ENCODE measurements around the gene MGRN1. TPM values are rescaled to one million over a fixed set of nuclear protein-coding genes. Genes with fewer than 3 reads are reported as not detected.
A peak's percentile ranks its signal among the peaks of the same experiment; 100 is the strongest.

Gene MGRN1
- total RNA-seq, 2 experiments from 2014 or later: 84.4 to 91.7 TPM

- Mint-ChIP-seq H3K27ac (no peak overlapping the region), H3K36me3 (peaks cover 5% of the 10 kb centered on the region), H3K4me1 (peaks cover 7% of the 10 kb centered on the region), H3K4me3 (no peak overlapping the region), H3K27me3 (no peaks in the 10 kb centered on the region), H3K9me3 (no peaks in the 10 kb centered on the region)
- POLR2A ChIA-PET: no interaction called here
- DNase-seq (no peak), ATAC-seq (ENCODE audit: low read depth) (no peak)
Observed at GRCh38 chr16:4687946-4688673, 63.5 kb downstream of the MGRN1 start.

GRCh38 chr16:4688674-4689045, 64.0 kb downstream of the MGRN1 start:
- POLR2A ChIA-PET: no interaction called here
- H3K9me3 Mint-ChIP-seq: no peaks in the 10 kb centered on the region
- peak; percentile 19 for DNase-seq
- no peak overlapping the region for H3K27ac Mint-ChIP-seq
- H3K4me1 Mint-ChIP-seq: peaks cover 7% of the 10 kb centered on the region
- H3K36me3 Mint-ChIP-seq: peaks cover 4% of the 10 kb centered on the region
- ATAC-seq (ENCODE audit: low read depth): no peak
- no peaks in the 10 kb centered on the region for H3K27me3 Mint-ChIP-seq
- H3K4me3 Mint-ChIP-seq: no peak overlapping the region

GRCh38 chr16:4689091-4689671, 64.6 kb downstream of the MGRN1 start:
- H3K27me3 Mint-ChIP-seq: no peaks in the 10 kb centered on the region
- ATAC-seq (ENCODE audit: low read depth): no peak

GRCh38 chr16:4689864-4690704, 65.5 kb downstream of the MGRN1 start:
- peaks cover 7% of the 10 kb centered on the region for H3K4me1 Mint-ChIP-seq
- H3K4me3 Mint-ChIP-seq: no peak overlapping the region
- H3K27ac Mint-ChIP-seq: no peak overlapping the region
- H3K9me3 Mint-ChIP-seq: no peaks in the 10 kb centered on the region
- peaks cover 4% of the 10 kb centered on the region for H3K36me3 Mint-ChIP-seq
- no peak for DNase-seq
- no peak for ATAC-seq (ENCODE audit: low read depth)
- no peaks in the 10 kb centered on the region for H3K27me3 Mint-ChIP-seq
- POLR2A ChIA-PET: no interaction called here

More at GRCh38 chr16:4689091-4689671, 64.6 kb downstream of the MGRN1 start:
- peaks cover 4% of the 10 kb centered on the region for H3K36me3 Mint-ChIP-seq
- DNase-seq: peak; percentile 27
- H3K4me1 Mint-ChIP-seq: peaks cover 7% of the 10 kb centered on the region
- H3K27ac Mint-ChIP-seq: no peak overlapping the region
- POLR2A ChIA-PET: no interaction called here
- H3K9me3 Mint-ChIP-seq: no peaks in the 10 kb centered on the region
- H3K4me3 Mint-ChIP-seq: no peak overlapping the region

DNA sequence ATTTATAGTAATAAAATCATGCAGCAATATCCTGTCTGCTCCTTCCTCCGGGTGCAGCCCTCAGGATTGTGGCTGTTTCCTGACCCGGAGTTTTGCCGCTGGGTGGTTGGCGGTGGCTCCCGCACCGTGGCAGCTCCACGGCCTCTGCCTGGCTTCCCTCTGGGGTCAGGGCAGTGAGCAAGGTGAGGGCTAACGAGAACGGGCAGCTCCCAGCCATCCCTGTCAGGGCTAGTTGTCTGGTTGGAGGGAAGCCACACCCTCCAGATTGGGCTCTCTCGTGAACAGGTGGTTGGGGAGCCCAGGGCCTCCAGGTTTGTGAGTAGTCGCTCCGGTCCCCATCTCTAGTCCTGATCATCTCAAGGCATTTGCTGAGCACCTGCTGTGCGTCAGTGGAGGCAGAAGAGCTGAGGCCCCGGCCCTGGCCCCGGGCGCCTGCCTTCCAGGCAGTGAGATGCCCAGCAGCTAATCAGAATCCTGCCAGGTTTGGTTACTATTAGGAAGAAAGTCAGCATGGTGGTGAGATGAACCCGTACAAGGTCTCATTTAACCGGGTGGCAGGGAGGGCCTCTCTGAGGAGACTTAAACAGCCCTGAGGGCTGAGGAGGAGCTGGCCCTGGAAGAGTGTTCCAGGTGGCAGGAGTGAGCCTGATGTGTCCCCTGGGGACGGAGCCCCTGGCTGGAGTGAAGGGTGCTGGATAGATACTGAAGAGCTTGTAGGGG, 66.5 kb downstream of the MGRN1 start:
- H3K4me3 Mint-ChIP-seq: no peak overlapping the region

GRCh38 chr16:4691666-4692412, 67.2 kb downstream of the MGRN1 start:
- H3K9me3 Mint-ChIP-seq: no peaks in the 10 kb centered on the region
- ATAC-seq (ENCODE audit: low read depth): no peak
- peak overlapping the region; percentile 82 for H3K4me3 Mint-ChIP-seq
- no peaks in the 10 kb centered on the region for H3K27me3 Mint-ChIP-seq
- peaks cover 2% of the 10 kb centered on the region for H3K36me3 Mint-ChIP-seq
- peak overlapping the region; percentile 73 for H3K27ac Mint-ChIP-seq
- POLR2A ChIA-PET: interaction anchor here (1.2 to 3.5 kb wide), 3 partner anchors 10 to 42 kb away, joined by 8 to 22 read pairs (median 8); partner anchors contain the start of genes ANKS3 and DNAAF8
- H3K4me1 Mint-ChIP-seq: peaks cover 12% of the 10 kb centered on the region
- DNase-seq: peak; percentile 31

More for the DNA sequence above, 66.5 kb downstream of the MGRN1 start:
- peak; percentile 31 for DNase-seq
- peaks cover 12% of the 10 kb centered on the region for H3K4me1 Mint-ChIP-seq
- POLR2A ChIA-PET: interaction anchor here (2.1 to 3.5 kb wide), 2 partner anchors 9 to 43 kb away, joined by 8 to 22 read pairs; partner anchors contain the start of genes ANKS3 and DNAAF8
- peaks cover 2% of the 10 kb centered on the region for H3K36me3 Mint-ChIP-seq
- H3K27ac Mint-ChIP-seq: peak overlapping the region; percentile 73
- H3K27me3 Mint-ChIP-seq: no peaks in the 10 kb centered on the region
- H3K9me3 Mint-ChIP-seq: no peaks in the 10 kb centered on the region
- ATAC-seq (ENCODE audit: low read depth): no peak

DNA sequence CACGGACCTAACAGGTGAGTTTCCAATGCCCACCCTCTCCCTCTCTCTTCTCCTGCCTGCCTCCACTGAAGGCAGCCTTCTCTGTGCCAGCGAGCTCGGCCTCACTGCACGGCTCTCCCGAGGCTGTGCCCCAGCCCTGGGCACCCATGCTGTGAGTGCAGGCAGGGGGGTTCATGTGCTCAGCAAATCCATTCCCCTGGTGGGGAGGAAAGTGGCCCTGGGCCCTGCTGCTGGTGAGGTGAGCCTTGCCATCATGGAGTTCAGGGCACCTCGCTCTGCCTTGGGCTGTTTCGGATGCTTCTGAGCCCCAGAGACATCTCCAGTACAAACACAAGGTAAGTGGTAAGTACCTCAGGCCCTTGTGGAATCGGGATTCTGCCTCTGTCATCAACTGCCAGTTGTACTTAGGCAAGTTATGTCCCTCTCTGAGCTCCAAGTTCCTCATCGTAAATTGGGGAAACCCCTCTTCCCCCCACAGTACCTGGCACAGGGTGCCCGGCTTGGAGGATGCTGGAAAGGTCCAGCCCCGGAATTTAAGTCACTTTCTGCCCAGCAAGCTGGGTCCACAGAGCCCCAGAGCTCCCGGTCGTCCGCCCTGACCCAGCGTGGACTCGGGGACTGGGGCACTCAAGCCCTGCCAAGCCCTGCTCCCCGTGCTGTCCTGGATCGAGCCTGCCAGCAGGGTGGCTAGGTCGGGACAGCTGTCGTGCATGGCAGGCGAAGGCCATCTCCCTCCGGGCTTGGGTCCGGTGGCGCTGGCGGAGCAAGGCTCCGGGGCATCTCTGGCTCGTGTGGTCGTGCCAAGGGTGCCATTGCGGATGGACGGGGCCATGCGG, 68.1 kb downstream of the MGRN1 start:
- H3K36me3 Mint-ChIP-seq: peaks cover 2% of the 10 kb centered on the region
- ATAC-seq (ENCODE audit: low read depth): peak; percentile 15
- H3K27ac Mint-ChIP-seq: peak overlapping the region; percentile 83
- H3K9me3 Mint-ChIP-seq: no peaks in the 10 kb centered on the region
- POLR2A ChIA-PET: interaction anchor here (0.9 to 3.5 kb wide), 15 partner anchors 11 to 215 kb away, joined by 3 to 22 read pairs (median 5); partner anchors contain the start of genes ANKS3, DNAAF8 and ROGDI
- peak overlapping the region; percentile 82 for H3K4me3 Mint-ChIP-seq
- no peak for DNase-seq
- peaks cover 12% of the 10 kb centered on the region for H3K4me1 Mint-ChIP-seq
- H3K27me3 Mint-ChIP-seq: no peaks in the 10 kb centered on the region

DNA sequence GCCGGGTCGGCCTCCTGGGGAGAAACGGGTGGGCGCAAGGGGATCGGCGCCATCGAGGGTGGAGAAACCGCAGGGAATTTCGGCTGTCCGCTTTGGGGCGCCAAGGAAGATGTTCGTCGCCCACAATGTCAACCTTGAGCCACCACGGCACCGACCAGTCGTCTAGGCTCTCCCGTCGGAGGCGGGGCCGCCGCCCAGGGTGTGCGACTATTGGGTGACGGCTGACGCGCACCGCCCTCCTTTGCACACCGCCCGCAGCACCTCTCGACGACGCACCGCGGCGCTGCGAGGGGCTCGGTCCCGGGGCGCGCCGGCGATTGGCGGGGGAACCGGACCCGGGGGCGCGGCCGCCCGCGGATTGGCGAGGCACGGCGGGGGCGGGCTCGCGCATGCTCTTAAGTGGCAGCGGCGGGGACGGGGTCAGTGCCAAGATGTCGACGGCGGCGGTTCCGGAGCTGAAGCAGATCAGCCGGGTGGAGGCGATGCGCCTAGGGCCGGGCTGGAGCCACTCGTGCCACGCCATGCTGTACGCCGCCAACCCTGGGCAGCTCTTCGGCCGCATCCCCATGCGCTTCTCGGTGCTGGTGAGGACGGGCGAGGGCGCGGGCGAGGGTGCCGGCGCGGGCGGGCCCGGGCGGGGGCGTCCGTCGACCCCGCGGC, 68.8 kb downstream of the MGRN1 start, which contains the start of gene NUDT16L1:
Gene NUDT16L1, plus strand, starts transcription at position 267 of the 660 bp plus-strand sequence. Its CDS starts 165 bp downstream, at position 432.
- Mint-ChIP-seq H3K27ac (peak within 1 kb of the TSS; percentile 83), H3K36me3 (peaks cover 2% of the 10 kb centered on the region), H3K27me3 (no peaks in the 10 kb centered on the region), H3K9me3 (no peaks in the 10 kb centered on the region), H3K4me1 (peaks cover 12% of the 10 kb centered on the region), H3K4me3 (peak within 1 kb of the TSS; percentile 82)
- DNase-seq (peak; percentile 100), ATAC-seq (ENCODE audit: low read depth) (peak; percentile 91)
- POLR2A ChIA-PET: interaction anchor here (0.6 to 3.5 kb wide), 14 partner anchors 9 to 216 kb away, joined by 3 to 22 read pairs (median 4); partner anchors contain the start of genes ANKS3, DNAAF8 and ROGDI

- H3K36me3 Mint-ChIP-seq: peaks cover 2% of the 10 kb centered on the region
- ATAC-seq (ENCODE audit: low read depth) (peak; percentile 19), DNase-seq (peak; percentile 61)
- peak overlapping the region; percentile 64 for H3K27ac Mint-ChIP-seq
- peak overlapping the region; percentile 82 for H3K4me3 Mint-ChIP-seq
- H3K27me3 Mint-ChIP-seq: no peaks in the 10 kb centered on the region
- H3K9me3 Mint-ChIP-seq: no peaks in the 10 kb centered on the region
- H3K4me1 Mint-ChIP-seq: peaks cover 12% of the 10 kb centered on the region
- POLR2A ChIA-PET: interaction anchor here (0.6 to 3.5 kb wide), 13 partner anchors 9 to 216 kb away, joined by 3 to 22 read pairs (median 4); partner anchors contain the start of genes ANKS3, DNAAF8 and ROGDI
Observed at GRCh38 chr16:4693956-4694641, 69.5 kb downstream of the MGRN1 start.

- peaks cover 19% of the 10 kb centered on the region for H3K4me1 Mint-ChIP-seq
- no peaks in the 10 kb centered on the region for H3K9me3 Mint-ChIP-seq
- no peaks in the 10 kb centered on the region for H3K27me3 Mint-ChIP-seq
- POLR2A ChIA-PET: interaction anchor here (0.6 to 3.5 kb wide), 7 partner anchors 10 to 217 kb away, joined by 3 to 22 read pairs (median 8); partner anchors contain the start of genes ANKS3 and DNAAF8
- ATAC-seq (ENCODE audit: low read depth): no peak
- H3K27ac Mint-ChIP-seq: peak overlapping the region; percentile 64
- H3K4me3 Mint-ChIP-seq: peak overlapping the region; percentile 82
- DNase-seq: no peak
- H3K36me3 Mint-ChIP-seq: peaks cover 8% of the 10 kb centered on the region
Observed at GRCh38 chr16:4694642-4695451, 70.2 kb downstream of the MGRN1 start.
